Measurements from ENCODE around the gene PITPNM1. TPM values are rescaled to one million over a fixed set of nuclear protein-coding genes. Genes with fewer than 3 reads are reported as not detected.
"Not testable (repeated sequence)": the region's sequence is repeated elsewhere in the genome, so short reads cannot be mapped to it uniquely, and the experiment has no call there.

Gene PITPNM1
- polyA plus RNA-seq, 5 donors, result 16.3 to 33.3 (median 19.5) TPM

- DNase-seq, result no peak
These were observed 18.7 kb upstream of the PITPNM1 start for GRCh38 chr11:67523556-67524479.

- no peak for DNase-seq
These were observed 17.8 kb upstream of the PITPNM1 start, which contains the start of gene CABP2 for GRCh38 chr11:67522844-67523555. CABP2 (minus strand) TSS chr11:67523446; CDS start chr11:67523326, 120 bp downstream.

- no peak for DNase-seq
These were observed 17.2 kb upstream of the PITPNM1 start for GRCh38 chr11:67522338-67522737.

- DNase-seq, result no peak
These were observed 16.8 kb upstream of the PITPNM1 start for GRCh38 chr11:67521924-67522323.

GRCh38 chr11:67520856-67521824 lies 16.0 kb upstream of the PITPNM1 start:
- no peak for DNase-seq

- DNase-seq, result no peak
These were observed 14.6 kb upstream of the PITPNM1 start for GRCh38 chr11:67519726-67520125.

- DNase-seq, result no peak
These were observed 12.8 kb upstream of the PITPNM1 start for GRCh38 chr11:67517784-67518552.

- no peak for DNase-seq
These were observed 11.6 kb upstream of the PITPNM1 start for GRCh38 chr11:67516806-67517205.

GRCh38 chr11:67514116-67514515 lies 9.0 kb upstream of the PITPNM1 start:
- no peak for DNase-seq

- not testable (repeated sequence) for DNase-seq
These were observed 6.4 kb upstream of the PITPNM1 start for GRCh38 chr11:67511558-67511957.

- no peak for DNase-seq
These were observed 4.8 kb upstream of the PITPNM1 start for GRCh38 chr11:67510023-67510345.

- DNase-seq, result peak; percentile 95 to 96
These were observed 3.4 kb upstream of the PITPNM1 start for GRCh38 chr11:67508486-67509121.

GRCh38 chr11:67507864-67508485 lies 2.8 kb upstream of the PITPNM1 start, which contains the start of gene CDK2AP2:
CDK2AP2 (minus strand) TSS chr11:67508162; CDS start chr11:67508082, 80 bp downstream.
- DNase-seq, result peak; percentile 94 to 95

GRCh38 chr11:67507242-67507863 lies 2.2 kb upstream of the PITPNM1 start:
- DNase-seq, result no peak

GRCh38 chr11:67506426-67507051 lies 1.4 kb upstream of the PITPNM1 start:
- DNase-seq, result no peak

GRCh38 chr11:67505605-67506396 lies 638 bp upstream of the PITPNM1 start:
- DNase-seq, result peak; percentile 80

- peak; percentile 23 to 31 for DNase-seq
These were observed 886 bp downstream of the PITPNM1 start for GRCh38 chr11:67504005-67504949.

Measured in right lung (tissue), 5 donors.